Measurements from ENCODE around the gene RAD51D.

DNA sequence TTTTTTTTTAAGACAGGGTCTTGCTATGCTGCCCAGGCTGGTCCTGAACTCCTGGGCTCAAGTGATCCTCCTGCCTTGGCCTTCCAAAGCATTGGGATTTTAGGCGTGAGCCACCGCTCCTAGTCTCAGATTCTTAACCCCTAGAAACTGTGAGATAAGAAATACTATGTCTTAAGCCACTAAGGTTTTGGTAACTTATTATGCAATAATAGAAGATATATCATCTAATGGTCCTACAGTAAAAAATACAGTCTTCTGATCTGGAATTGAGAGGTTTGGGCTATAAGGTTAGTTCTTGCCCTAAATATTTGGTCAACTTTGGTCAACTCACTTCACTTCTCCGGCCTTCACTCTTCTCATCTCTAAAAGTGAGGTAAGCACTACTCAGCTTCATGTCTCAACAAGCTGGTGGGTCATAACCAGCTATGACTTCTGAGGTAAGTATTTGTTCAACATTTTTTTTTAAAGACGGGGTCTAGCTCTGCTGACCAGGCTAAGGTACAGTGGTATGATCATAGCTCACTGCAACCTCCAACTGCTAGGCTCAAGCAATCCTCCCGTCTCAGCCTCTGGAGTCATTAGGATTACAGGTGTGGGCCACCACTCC, 14.7 kb downstream of the RAD51D start:
- no peak for TF ChIP-seq POLR2A (IDR thresholded peaks at IDR 0.05; ENCODE audit: low read length)
- no peak for TF ChIP-seq EP300 (IDR thresholded peaks at IDR 0.05)
- TF ChIP-seq, protein P1, sequence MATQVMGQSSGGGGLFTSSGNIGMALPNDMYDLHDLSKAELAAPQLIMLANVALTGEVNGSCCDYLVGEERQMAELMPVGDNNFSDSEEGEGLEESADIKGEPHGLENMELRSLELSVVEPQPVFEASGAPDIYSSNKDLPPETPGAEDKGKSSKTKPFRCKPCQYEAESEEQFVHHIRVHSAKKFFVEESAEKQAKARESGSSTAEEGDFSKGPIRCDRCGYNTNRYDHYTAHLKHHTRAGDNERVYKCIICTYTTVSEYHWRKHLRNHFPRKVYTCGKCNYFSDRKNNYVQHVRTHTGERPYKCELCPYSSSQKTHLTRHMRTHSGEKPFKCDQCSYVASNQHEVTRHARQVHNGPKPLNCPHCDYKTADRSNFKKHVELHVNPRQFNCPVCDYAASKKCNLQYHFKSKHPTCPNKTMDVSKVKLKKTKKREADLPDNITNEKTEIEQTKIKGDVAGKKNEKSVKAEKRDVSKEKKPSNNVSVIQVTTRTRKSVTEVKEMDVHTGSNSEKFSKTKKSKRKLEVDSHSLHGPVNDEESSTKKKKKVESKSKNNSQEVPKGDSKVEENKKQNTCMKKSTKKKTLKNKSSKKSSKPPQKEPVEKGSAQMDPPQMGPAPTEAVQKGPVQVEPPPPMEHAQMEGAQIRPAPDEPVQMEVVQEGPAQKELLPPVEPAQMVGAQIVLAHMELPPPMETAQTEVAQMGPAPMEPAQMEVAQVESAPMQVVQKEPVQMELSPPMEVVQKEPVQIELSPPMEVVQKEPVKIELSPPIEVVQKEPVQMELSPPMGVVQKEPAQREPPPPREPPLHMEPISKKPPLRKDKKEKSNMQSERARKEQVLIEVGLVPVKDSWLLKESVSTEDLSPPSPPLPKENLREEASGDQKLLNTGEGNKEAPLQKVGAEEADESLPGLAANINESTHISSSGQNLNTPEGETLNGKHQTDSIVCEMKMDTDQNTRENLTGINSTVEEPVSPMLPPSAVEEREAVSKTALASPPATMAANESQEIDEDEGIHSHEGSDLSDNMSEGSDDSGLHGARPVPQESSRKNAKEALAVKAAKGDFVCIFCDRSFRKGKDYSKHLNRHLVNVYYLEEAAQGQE (IDR thresholded peaks at IDR 0.05), result no peak
- no peak for TF ChIP-seq HOXA7 (CRISPR knock-in tag; IDR thresholded peaks at IDR 0.05)
- no peak for TF ChIP-seq KDM1A (IDR thresholded peaks at IDR 0.05; ENCODE audit: low read depth)
- TF ChIP-seq HDAC2 (IDR thresholded peaks at IDR 0.05), result no peak
- TF ChIP-seq, protein P2, sequence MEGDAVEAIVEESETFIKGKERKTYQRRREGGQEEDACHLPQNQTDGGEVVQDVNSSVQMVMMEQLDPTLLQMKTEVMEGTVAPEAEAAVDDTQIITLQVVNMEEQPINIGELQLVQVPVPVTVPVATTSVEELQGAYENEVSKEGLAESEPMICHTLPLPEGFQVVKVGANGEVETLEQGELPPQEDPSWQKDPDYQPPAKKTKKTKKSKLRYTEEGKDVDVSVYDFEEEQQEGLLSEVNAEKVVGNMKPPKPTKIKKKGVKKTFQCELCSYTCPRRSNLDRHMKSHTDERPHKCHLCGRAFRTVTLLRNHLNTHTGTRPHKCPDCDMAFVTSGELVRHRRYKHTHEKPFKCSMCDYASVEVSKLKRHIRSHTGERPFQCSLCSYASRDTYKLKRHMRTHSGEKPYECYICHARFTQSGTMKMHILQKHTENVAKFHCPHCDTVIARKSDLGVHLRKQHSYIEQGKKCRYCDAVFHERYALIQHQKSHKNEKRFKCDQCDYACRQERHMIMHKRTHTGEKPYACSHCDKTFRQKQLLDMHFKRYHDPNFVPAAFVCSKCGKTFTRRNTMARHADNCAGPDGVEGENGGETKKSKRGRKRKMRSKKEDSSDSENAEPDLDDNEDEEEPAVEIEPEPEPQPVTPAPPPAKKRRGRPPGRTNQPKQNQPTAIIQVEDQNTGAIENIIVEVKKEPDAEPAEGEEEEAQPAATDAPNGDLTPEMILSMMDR (IDR thresholded peaks at IDR 0.05), result no peak
- no peak for TF ChIP-seq ESRRA (IDR thresholded peaks at IDR 0.05; ENCODE audit: borderline replicate concordance, low read length)
